ENCODE data around the gene SLX9. TPM values are rescaled to one million over a fixed set of nuclear protein-coding genes. Genes with fewer than 3 reads are reported as not detected.

SLX9 gene, protein sequence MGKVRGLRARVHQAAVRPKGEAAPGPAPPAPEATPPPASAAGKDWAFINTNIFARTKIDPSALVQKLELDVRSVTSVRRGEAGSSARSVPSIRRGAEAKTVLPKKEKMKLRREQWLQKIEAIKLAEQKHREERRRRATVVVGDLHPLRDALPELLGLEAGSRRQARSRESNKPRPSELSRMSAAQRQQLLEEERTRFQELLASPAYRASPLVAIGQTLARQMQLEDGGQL
- 74.3 and 76.4 TPM in 2 replicates for total RNA-seq (2021)
- long read RNA-seq, partial matches to known transcripts, result 0 of 9 reads
- long read RNA-seq, other reads (novel, unspliced or antisense), result 4 of 9 reads

DNA sequence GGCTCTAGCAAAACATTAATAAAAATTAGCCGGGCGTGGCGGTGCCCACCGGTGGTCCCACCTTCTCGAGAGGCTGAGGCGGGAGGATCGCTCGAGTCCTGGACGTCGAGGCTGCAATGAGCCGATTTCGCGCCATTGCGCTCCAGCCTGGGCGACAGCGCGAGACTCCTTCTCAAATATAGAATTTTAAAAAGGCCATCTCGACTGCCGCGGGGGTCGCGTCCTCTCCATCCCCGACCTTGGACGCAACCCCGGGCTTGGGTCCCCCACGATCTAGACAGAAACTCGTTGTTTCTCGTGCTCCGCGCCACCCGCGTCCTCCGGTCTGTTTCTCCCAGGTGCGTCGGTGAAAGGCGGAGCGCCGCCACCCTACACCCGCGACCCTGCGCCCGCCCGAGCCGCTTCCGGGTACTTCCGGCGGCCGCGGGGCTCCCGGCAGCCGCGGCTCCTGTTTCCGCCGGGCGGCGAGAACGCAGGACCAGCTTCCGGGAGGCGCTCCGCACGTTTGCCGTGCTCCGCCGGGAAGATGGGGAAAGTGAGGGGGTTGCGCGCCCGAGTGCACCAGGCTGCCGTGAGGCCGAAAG, at the start of gene SLX9:
TSS of gene SLX9 (plus strand) at position 498 of the 584 bp plus-strand sequence. CDS start at position 527, 29 bp downstream.
- Histone ChIP-seq H4K91ac (ENCODE audit: insufficient read length, low read depth, low read length) (no peak within 1 kb of the TSS), H3K4me2 (ENCODE audit: insufficient read depth, insufficient read length, low read length) (peak within 1 kb of the TSS; percentile 91), H3K79me1 (ENCODE audit: insufficient read depth, low read depth, low read length, poor library complexity, severe bottlenecking) (peaks cover 8% of the 10 kb centered on the region), H3K9ac (ENCODE audit: extremely low read depth, insufficient read length, low read length) (peak within 1 kb of the TSS; percentile 89), H4K5ac (ENCODE audit: insufficient read length, low read depth, low read length) (no peak within 1 kb of the TSS), H3T11ph (ENCODE audit: low read length) (no peak within 1 kb of the TSS), H2BK12ac (ENCODE audit: insufficient read length, low read depth, low read length) (no peak within 1 kb of the TSS), H3K4me1 (ENCODE audit: insufficient read depth, low read length) (no peaks in the 10 kb centered on the region), H3K23me2 (ENCODE audit: insufficient read length, low read depth, low read length, poor library complexity, severe bottlenecking) (peaks cover 11% of the 10 kb centered on the region), H2AFZ (ENCODE audit: low read length) (no peak within 1 kb of the TSS), H3K14ac (ENCODE audit: insufficient read depth, low read length) (peak within 1 kb of the TSS; percentile 93), H3K9me3 (ENCODE audit: control insufficient read depth, low read depth, low read length) (no peaks in the 10 kb centered on the region), H3K27ac (ENCODE audit: insufficient read length, low read depth, low read length) (no peak within 1 kb of the TSS), H3K79me2 (ENCODE audit: insufficient read depth, low read length) (peaks cover 38% of the 10 kb centered on the region; the same call in 1 of the 2 replicates), H2BK20ac (ENCODE audit: low read depth, low read length, poor library complexity, severe bottlenecking) (no peak within 1 kb of the TSS), H4K20me1 (ENCODE audit: control insufficient read depth, insufficient read depth, insufficient read length) (no peaks in the 10 kb centered on the region), H3K27me3 (ENCODE audit: insufficient read depth, low read length) (no peaks in the 10 kb centered on the region), H3K56ac (ENCODE audit: insufficient read length, low read depth, low read length) (no peak within 1 kb of the TSS), H3K4ac (ENCODE audit: low read depth, low read length) (no peak within 1 kb of the TSS), H2BK120ac (ENCODE audit: low read depth, low read length, poor library complexity, severe bottlenecking) (no peak within 1 kb of the TSS), H2BK15ac (ENCODE audit: low read depth, low read length) (no peak within 1 kb of the TSS), H2BK5ac (ENCODE audit: insufficient read length, low read length) (no peak within 1 kb of the TSS), H3K23ac (ENCODE audit: insufficient read length, low read depth, low read length) (no peak within 1 kb of the TSS), H4K8ac (replicated peaks; ENCODE audit: insufficient read length, low read depth, low read length) (no peak within 1 kb of the TSS), H2AK5ac (ENCODE audit: insufficient read length, low read length) (no peak within 1 kb of the TSS), H3K18ac (ENCODE audit: insufficient read length, low read depth, low read length) (peak within 1 kb of the TSS; percentile 74)
- DNase-seq, result peak; percentile 78
- Mint-ChIP-seq H3K36me3 (ENCODE audit: insufficient read depth in 1 of 3, low read depth in 3 of 3) (peaks cover 16 to 32% (median 30%) of the 10 kb centered on the region in 3 experiments; a peak in 6 of 7 replicates), H3K9me3 (no peaks in the 10 kb centered on the region; a peak in 1 of 5 replicates), H3K4me1 (peaks cover 23 to 24% of the 10 kb centered on the region in 2 experiments), H3K27ac (peak within 1 kb of the TSS in 2 of 3 experiments; percentile 77 to 92; a peak in 4 of 7 replicates), H3K4me3 (peak within 1 kb of the TSS; percentile 91 to 93), H3K27me3 (ENCODE audit: low read depth) (peaks cover 12% of the 10 kb centered on the region)
- no CpG with 5 or more reads among the region's 69 CpGs for WGBS (ENCODE audit: extremely low coverage, insufficient read length, low lambda C conversion rate)
- TF ChIP-seq, protein P1, sequence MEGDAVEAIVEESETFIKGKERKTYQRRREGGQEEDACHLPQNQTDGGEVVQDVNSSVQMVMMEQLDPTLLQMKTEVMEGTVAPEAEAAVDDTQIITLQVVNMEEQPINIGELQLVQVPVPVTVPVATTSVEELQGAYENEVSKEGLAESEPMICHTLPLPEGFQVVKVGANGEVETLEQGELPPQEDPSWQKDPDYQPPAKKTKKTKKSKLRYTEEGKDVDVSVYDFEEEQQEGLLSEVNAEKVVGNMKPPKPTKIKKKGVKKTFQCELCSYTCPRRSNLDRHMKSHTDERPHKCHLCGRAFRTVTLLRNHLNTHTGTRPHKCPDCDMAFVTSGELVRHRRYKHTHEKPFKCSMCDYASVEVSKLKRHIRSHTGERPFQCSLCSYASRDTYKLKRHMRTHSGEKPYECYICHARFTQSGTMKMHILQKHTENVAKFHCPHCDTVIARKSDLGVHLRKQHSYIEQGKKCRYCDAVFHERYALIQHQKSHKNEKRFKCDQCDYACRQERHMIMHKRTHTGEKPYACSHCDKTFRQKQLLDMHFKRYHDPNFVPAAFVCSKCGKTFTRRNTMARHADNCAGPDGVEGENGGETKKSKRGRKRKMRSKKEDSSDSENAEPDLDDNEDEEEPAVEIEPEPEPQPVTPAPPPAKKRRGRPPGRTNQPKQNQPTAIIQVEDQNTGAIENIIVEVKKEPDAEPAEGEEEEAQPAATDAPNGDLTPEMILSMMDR (conservative IDR thresholded peaks at IDR 0.05), result no peak
